GM06990 (cell line): ENCODE results near the gene OLIG2.

Experiments used
- DNase-seq: peaks from one replicate; pipeline ENCODE4 v3.0.0-alpha.2; 2011; ENCODE audit not compliant: insufficient read length; ENCODE audit errors: extremely low read depth
- H3K27me3 ChIP-seq: replicated peaks from 2 replicates; pipeline ENCODE4 v1.6.0; 2011; ENCODE audit warnings: low read length; ENCODE audit not compliant: control insufficient read depth, insufficient read depth
- H3K36me3 ChIP-seq: 2 replicates; pipeline ENCODE4 v1.5.1; 2011; ENCODE audit warnings: low read length; ENCODE audit not compliant: control insufficient read depth, insufficient read depth
- H3K4me3 ChIP-seq: replicated peaks from 2 replicates; pipeline ENCODE4 v1.5.1; 2011; ENCODE audit warnings: low read depth, mild to moderate bottlenecking, control low read depth, low read length
- TF ChIP-seq, protein P1 (sequence below): IDR thresholded peaks from 2 replicates; pipeline ENCODE4 v1.5.1; 2011; ENCODE audit warnings: low read length, control low read depth, mild to moderate bottlenecking, inconsistent platforms; ENCODE audit not compliant: insufficient read depth, poor library complexity, severe bottlenecking

OLIG2 gene

GRCh38 chr21:33025489-33026442 is at the start of gene OLIG2:
Gene OLIG2 (plus strand): TSS chr21:33025935. CDS start chr21:33026863, 928 bp downstream.
- no peak for DNase-seq
- H3K27me3 ChIP-seq, result peaks cover 3% of the 10 kb centered on the region; the same call in 1 of the 2 replicates
- TF ChIP-seq, protein P1, sequence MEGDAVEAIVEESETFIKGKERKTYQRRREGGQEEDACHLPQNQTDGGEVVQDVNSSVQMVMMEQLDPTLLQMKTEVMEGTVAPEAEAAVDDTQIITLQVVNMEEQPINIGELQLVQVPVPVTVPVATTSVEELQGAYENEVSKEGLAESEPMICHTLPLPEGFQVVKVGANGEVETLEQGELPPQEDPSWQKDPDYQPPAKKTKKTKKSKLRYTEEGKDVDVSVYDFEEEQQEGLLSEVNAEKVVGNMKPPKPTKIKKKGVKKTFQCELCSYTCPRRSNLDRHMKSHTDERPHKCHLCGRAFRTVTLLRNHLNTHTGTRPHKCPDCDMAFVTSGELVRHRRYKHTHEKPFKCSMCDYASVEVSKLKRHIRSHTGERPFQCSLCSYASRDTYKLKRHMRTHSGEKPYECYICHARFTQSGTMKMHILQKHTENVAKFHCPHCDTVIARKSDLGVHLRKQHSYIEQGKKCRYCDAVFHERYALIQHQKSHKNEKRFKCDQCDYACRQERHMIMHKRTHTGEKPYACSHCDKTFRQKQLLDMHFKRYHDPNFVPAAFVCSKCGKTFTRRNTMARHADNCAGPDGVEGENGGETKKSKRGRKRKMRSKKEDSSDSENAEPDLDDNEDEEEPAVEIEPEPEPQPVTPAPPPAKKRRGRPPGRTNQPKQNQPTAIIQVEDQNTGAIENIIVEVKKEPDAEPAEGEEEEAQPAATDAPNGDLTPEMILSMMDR, result no peak

GRCh38 chr21:32976791-32977190 is 48.9 kb upstream of the OLIG2 start:
- Histone ChIP-seq H3K36me3 (no peaks in the 10 kb centered on the region), H3K27me3 (peaks cover 2% of the 10 kb centered on the region; the same call in 1 of the 2 replicates), H3K4me3 (no peak overlapping the region)
- no peak for DNase-seq
- TF ChIP-seq, protein P1, result no peak

More at GRCh38 chr21:33025489-33026442, at the start of gene OLIG2:
- no peaks in the 10 kb centered on the region for H3K36me3 ChIP-seq
- H3K4me3 ChIP-seq, result no peak within 1 kb of the TSS

GRCh38 chr21:32977216-32977615 is 48.5 kb upstream of the OLIG2 start:
- TF ChIP-seq, protein P1, result no peak
- no peak for DNase-seq
- H3K4me3 ChIP-seq, result no peak overlapping the region
- H3K36me3 ChIP-seq, result no peaks in the 10 kb centered on the region
- H3K27me3 ChIP-seq, result peaks cover 2% of the 10 kb centered on the region; the same call in 1 of the 2 replicates

GRCh38 chr21:32978331-32979270 is 47.1 kb upstream of the OLIG2 start:
- DNase-seq, result no peak
- TF ChIP-seq, protein P1, result no peak
- H3K4me3 ChIP-seq, result no peak overlapping the region
- H3K27me3 ChIP-seq, result peaks cover 2% of the 10 kb centered on the region; the same call in 1 of the 2 replicates
- H3K36me3 ChIP-seq, result no peaks in the 10 kb centered on the region

GRCh38 chr21:32979598-32980268 is 46.0 kb upstream of the OLIG2 start:
- TF ChIP-seq, protein P1, result no peak
- no peak for DNase-seq
- H3K4me3 ChIP-seq, result no peak overlapping the region
- H3K36me3 ChIP-seq, result no peaks in the 10 kb centered on the region
- peaks cover 2% of the 10 kb centered on the region; the same call in 1 of the 2 replicates for H3K27me3 ChIP-seq
